ENCODE results near the gene SYNDIG1L. TPM values are rescaled to one million over a fixed set of nuclear protein-coding genes. Genes with fewer than 3 reads are reported as not detected.
"Not testable (repeated sequence)": the region's sequence is repeated elsewhere in the genome, so short reads cannot be mapped to it uniquely, and the experiment has no call there.

SYNDIG1L gene
- total RNA-seq, 1 donor from 2014 or later = not detected

GRCh38 chr14:74403619-74404417 lies 22.2 kb downstream of the SYNDIG1L start:
- DNase-seq (ENCODE audit: low spot score) = peak; percentile 51

- peak; percentile 64 for DNase-seq (ENCODE audit: low spot score)
Measured at GRCh38 chr14:74402401-74403251, 23.4 kb downstream of the SYNDIG1L start.

GRCh38 chr14:74401504-74402241 lies 24.3 kb downstream of the SYNDIG1L start:
- DNase-seq (ENCODE audit: low spot score) = peak; percentile 87

GRCh38 chr14:74400919-74401503 lies 25.0 kb downstream of the SYNDIG1L start:
- DNase-seq (ENCODE audit: low spot score) = peak; percentile 71

- DNase-seq (ENCODE audit: low spot score) = peak; percentile 57
Measured at GRCh38 chr14:74400031-74400685, 25.9 kb downstream of the SYNDIG1L start.

- DNase-seq (ENCODE audit: low spot score) = peak; percentile 83
Measured at GRCh38 chr14:74395094-74395493, 30.9 kb downstream of the SYNDIG1L start.

GRCh38 chr14:74394549-74394948 lies 31.5 kb downstream of the SYNDIG1L start:
- peak; percentile 12 for DNase-seq (ENCODE audit: low spot score)

GRCh38 chr14:74392616-74393570 lies 33.1 kb downstream of the SYNDIG1L start:
- DNase-seq (ENCODE audit: low spot score) = peak; percentile 49

- no peak for DNase-seq (ENCODE audit: low spot score)
Measured at GRCh38 chr14:74391479-74391878, 34.5 kb downstream of the SYNDIG1L start.

- not testable (repeated sequence) for DNase-seq (ENCODE audit: low spot score)
Measured at GRCh38 chr14:74390505-74390904, 35.5 kb downstream of the SYNDIG1L start.

GRCh38 chr14:74389980-74390379 lies 36.0 kb downstream of the SYNDIG1L start:
- DNase-seq (ENCODE audit: low spot score) = peak; percentile 43

- no peak for DNase-seq (ENCODE audit: low spot score)
Measured at GRCh38 chr14:74382231-74382630, 43.8 kb downstream of the SYNDIG1L start.

GRCh38 chr14:74381571-74381970 lies 44.4 kb downstream of the SYNDIG1L start:
- DNase-seq (ENCODE audit: low spot score) = not testable (repeated sequence)

- DNase-seq (ENCODE audit: low spot score) = peak; percentile 47
Measured at GRCh38 chr14:74380845-74381244, 45.2 kb downstream of the SYNDIG1L start.

- DNase-seq (ENCODE audit: low spot score) = peak; percentile 62
Measured at GRCh38 chr14:74380172-74380571, 45.8 kb downstream of the SYNDIG1L start.

- peak; percentile 83 for DNase-seq (ENCODE audit: low spot score)
Measured at GRCh38 chr14:74377976-74378690, 47.9 kb downstream of the SYNDIG1L start.

- peak; percentile 81 for DNase-seq (ENCODE audit: low spot score)
Measured at GRCh38 chr14:74368441-74368840, 57.6 kb downstream of the SYNDIG1L start.

GRCh38 chr14:74368026-74368425 lies 58.0 kb downstream of the SYNDIG1L start:
- peak; percentile 82 for DNase-seq (ENCODE audit: low spot score)

Measured in mesenteric fat pad (tissue), 1 donor.